HG03196 (cell line): ENCODE results near the gene C12orf57.

Experiments used
- ATAC-seq: cut with Tn5 transposase; IDR thresholded peaks from one replicate; pipeline ENCODE4 v1.9.1; 2021; ENCODE audit not compliant: unreplicated experiment

Gene C12orf57

DNA sequence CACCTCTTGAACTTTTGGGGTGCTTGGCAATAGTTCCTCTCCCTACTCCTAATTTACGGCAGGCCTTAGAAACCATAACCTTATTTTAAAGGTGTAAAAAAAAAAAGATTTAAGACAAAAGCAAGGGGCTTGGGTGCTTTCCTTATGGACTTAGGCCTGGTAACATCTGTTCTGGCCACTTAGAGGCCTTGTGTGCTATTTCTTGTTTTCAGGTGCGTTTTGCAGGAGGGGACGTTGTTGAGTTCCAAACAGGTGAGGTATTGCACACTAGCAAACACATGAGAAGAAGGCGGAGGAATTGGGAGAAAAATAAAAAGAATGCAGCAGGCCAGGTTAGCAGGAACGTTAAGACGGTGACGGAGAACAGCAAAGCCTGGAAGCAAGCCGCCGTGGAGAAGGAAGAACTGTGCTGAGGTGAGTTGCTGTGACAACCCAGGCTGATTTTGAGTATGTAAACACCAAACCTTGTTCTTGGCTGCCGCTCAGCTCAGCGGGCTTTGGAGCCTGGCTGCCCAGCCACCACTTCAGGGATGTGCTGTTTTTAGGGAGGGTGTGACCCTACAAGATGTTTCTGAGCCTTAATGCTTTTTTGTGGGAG, 44.2 kb downstream of the C12orf57 start:
- ATAC-seq: no peak
